WTC11 (cell line): Measurements from ENCODE around the gene SCN4A. TPM values are rescaled to one million over a fixed set of nuclear protein-coding genes. Genes with fewer than 3 reads are reported as not detected.

Source experiments
- ATAC-seq: fragments of 200-7000 bp; cut with Tn5 transposase; 2 replicates; pipeline ENCODE4 v1.10.0; 2021; ENCODE audit warnings: mild to moderate bottlenecking, moderate library complexity
- CTCF ChIA-PET: fragments of 300-600 bp; sonication (Branson Sonifier 250); formaldehyde crosslinking; loops from one replicate; lab custom pipeline; 2021; ENCODE audit warnings: antibody characterized with exemption; lab: Charles Lee
- POLR2A ChIA-PET: fragments of 350-600 bp; sonication (Branson Sonifier 250); formaldehyde crosslinking; loops from one replicate; lab custom pipeline; 2021; ENCODE audit warnings: antibody characterized with exemption; lab: Charles Lee
- DNase-seq: peaks from one replicate; pipeline ENCODE4 v3.0.0; 2021; ENCODE audit warnings: low spot score
- H3K27ac Mint-ChIP-seq: 2 replicates; pipeline ENCODE4 v1.8.0; 2021; ENCODE audit warnings: mixed read lengths
- H3K27me3 Mint-ChIP-seq: 2 replicates; pipeline ENCODE4 v1.8.0; 2021; ENCODE audit warnings: low read depth, mild to moderate bottlenecking, moderate library complexity, mixed read lengths
- H3K36me3 Mint-ChIP-seq: 2 replicates; pipeline ENCODE4 v1.8.0; 2021; ENCODE audit warnings: mixed read lengths
- H3K4me1 Mint-ChIP-seq: 2 replicates; pipeline ENCODE4 v1.8.0; 2022; ENCODE audit warnings: mixed read lengths
- H3K4me3 Mint-ChIP-seq: 2 replicates; pipeline ENCODE4 v1.8.0; 2021; ENCODE audit warnings: mild to moderate bottlenecking, moderate library complexity, mixed read lengths
- H3K9me3 Mint-ChIP-seq: 2 replicates; pipeline ENCODE4 v1.8.0; 2021; ENCODE audit warnings: mixed read lengths
- CDX4 ChIP-seq: fragments of 250-450 bp; sonication (Bioruptor Pico); IDR thresholded peaks from 2 replicates; pipeline ENCODE4 v1.9.0; 2021; ENCODE audit warnings: moderate library complexity, mild to moderate bottlenecking, inconsistent platforms, borderline replicate concordance
- CTCF ChIP-seq: fragments of 200-600 bp; IDR thresholded peaks from 2 replicates; pipeline ENCODE4 v1.8.0; 2022; ENCODE audit warnings: antibody characterized with exemption
- E2F1 ChIP-seq: sonication (generic); formaldehyde crosslinking; IDR thresholded peaks from 2 replicates; pipeline ENCODE4 v1.8.0; 2022; ENCODE audit warnings: mild to moderate bottlenecking, missing genetic modification reagents
- EMX1 ChIP-seq: fragments of 250-450 bp; sonication (Bioruptor Pico); IDR thresholded peaks from 2 replicates; pipeline ENCODE4 v1.8.0; 2021; ENCODE audit warnings: mild to moderate bottlenecking
- FOXJ3 ChIP-seq: sonication (generic); formaldehyde crosslinking; IDR thresholded peaks from 2 replicates; pipeline ENCODE4 v1.9.0; 2021; ENCODE audit warnings: missing genetic modification reagents, mild to moderate bottlenecking, borderline replicate concordance
- GABPB1 ChIP-seq: sonication (generic); formaldehyde crosslinking; IDR thresholded peaks from 2 replicates; pipeline ENCODE4 v1.8.1; 2023; ENCODE audit warnings: mild to moderate bottlenecking, missing genetic modification reagents
- NFYB ChIP-seq: sonication (generic); formaldehyde crosslinking; conservative IDR thresholded peaks from 2 replicates; pipeline ENCODE4 v1.8.0; 2022; ENCODE audit warnings: low read depth, missing genetic modification reagents
- NR2C2 ChIP-seq: sonication (generic); formaldehyde crosslinking; IDR thresholded peaks from 2 replicates; pipeline ENCODE4 v1.8.0; 2022; ENCODE audit warnings: mild to moderate bottlenecking, missing genetic modification reagents
- PRDM15 ChIP-seq: sonication (generic); formaldehyde crosslinking; IDR thresholded peaks from 2 replicates; pipeline ENCODE4 v1.8.0; 2022; ENCODE audit warnings: missing genetic modification reagents
- SMAD3 ChIP-seq: sonication (generic); formaldehyde crosslinking; IDR thresholded peaks from 2 replicates; pipeline ENCODE4 v1.8.0; 2022; ENCODE audit warnings: missing genetic modification reagents, mild to moderate bottlenecking, borderline replicate concordance
- TEAD1 ChIP-seq: sonication (generic); formaldehyde crosslinking; IDR thresholded peaks from 2 replicates; pipeline ENCODE4 v1.8.0; 2022; ENCODE audit warnings: mild to moderate bottlenecking, missing genetic modification reagents
- ZNF317 ChIP-seq: sonication (generic); formaldehyde crosslinking; IDR thresholded peaks from 2 replicates; pipeline ENCODE4 v1.8.1; 2023; ENCODE audit warnings: low read depth, mild to moderate bottlenecking, moderate library complexity, missing genetic modification reagents, borderline replicate concordance
- ZNF425 ChIP-seq: fragments of 250-450 bp; sonication (Bioruptor Pico); conservative IDR thresholded peaks from 2 replicates; pipeline ENCODE4 v1.9.0; 2021; ENCODE audit warnings: mild to moderate bottlenecking
- ZNF532 ChIP-seq: fragments of 250-450 bp; sonication (Bioruptor Pico); IDR thresholded peaks from 2 replicates; pipeline ENCODE4 v1.9.0; 2021; ENCODE audit warnings: mild to moderate bottlenecking, borderline replicate concordance
- ZSCAN18 ChIP-seq: fragments of 250-450 bp; sonication (Bioruptor Pico); IDR thresholded peaks from 2 replicates; pipeline ENCODE4 v2.1.2; 2022; ENCODE audit warnings: mild to moderate bottlenecking, moderate library complexity
- total RNA-seq: library from RNA; stranded (reverse); gene quantifications from 3 replicates; pipeline ENCODE4 v1.2.3, GENCODE V29; 2021

The SCN4A gene
- total RNA-seq, 1 experiment from 2014 or later = 5.8 TPM

- ChIA-PET POLR2A (no interaction called here), CTCF (interaction anchor here (1.4 to 4.0 kb wide), 2 partner anchors 12 to 24 kb away, joined by 3 to 26 read pairs; no protein-coding TSS in a partner anchor)
- H3K9me3 Mint-ChIP-seq = no peaks in the 10 kb centered on the region
- no peaks in the 10 kb centered on the region; the same call in 1 of the 2 replicates for H3K27me3 Mint-ChIP-seq
- no peak overlapping the region for H3K4me3 Mint-ChIP-seq
- no peaks in the 10 kb centered on the region for H3K36me3 Mint-ChIP-seq
- TF ChIP-seq SMAD3 (CRISPR knock-in tag) (no peak), PRDM15 (CRISPR knock-in tag) (no peak), ZSCAN18 (CRISPR knock-in tag) (no peak)
- DNase-seq (no peak), ATAC-seq (no peak)
- no peak overlapping the region for H3K27ac Mint-ChIP-seq
- H3K4me1 Mint-ChIP-seq = peaks cover 20% of the 10 kb centered on the region
Measured at GRCh38 chr17:63963123-63963522, 9.6 kb downstream of the SCN4A start.

GRCh38 chr17:63962298-63962744, 10.4 kb downstream of the SCN4A start:
- ChIA-PET CTCF (interaction anchor here (0.6 to 4.0 kb wide), 30 partner anchors 9 to 456 kb away, joined by 3 to 46 read pairs (median 5); partner anchors contain the start of genes CSHL1, DCAF7, ERN1 and GH1), POLR2A (interaction anchor here (0.9 to 1.6 kb wide), 7 partner anchors 14 to 184 kb away, joined by 3 to 5 read pairs (median 4); no protein-coding TSS in a partner anchor)
- H3K4me1 Mint-ChIP-seq = peaks cover 20% of the 10 kb centered on the region
- no peak overlapping the region for H3K4me3 Mint-ChIP-seq
- H3K27me3 Mint-ChIP-seq = no peaks in the 10 kb centered on the region; the same call in 1 of the 2 replicates
- H3K27ac Mint-ChIP-seq = peak overlapping the region; percentile 70
- ATAC-seq (no peak), DNase-seq (no peak)
- no peaks in the 10 kb centered on the region for H3K36me3 Mint-ChIP-seq
- H3K9me3 Mint-ChIP-seq = no peaks in the 10 kb centered on the region
- TF ChIP-seq SMAD3 (CRISPR knock-in tag) (no peak), E2F1 (no peak), GABPB1 (CRISPR knock-in tag) (no peak; the same call in 1 of the 2 replicates), NR2C2 (no peak), ZNF317 (no peak), FOXJ3 (CRISPR knock-in tag) (no peak), CDX4 (no peak), ZNF532 (CRISPR knock-in tag) (no peak), ZNF425 (CRISPR knock-in tag) (no peak), EMX1 (CRISPR knock-in tag) (no peak), NFYB (CRISPR knock-in tag) (no peak), TEAD1 (CRISPR knock-in tag) (no peak), CTCF (no peak)
